ENCODE results near the gene IL17RD.

- no peak for TF ChIP-seq POLR2A (IDR thresholded peaks at IDR 0.05)
- TF ChIP-seq, protein P1, sequence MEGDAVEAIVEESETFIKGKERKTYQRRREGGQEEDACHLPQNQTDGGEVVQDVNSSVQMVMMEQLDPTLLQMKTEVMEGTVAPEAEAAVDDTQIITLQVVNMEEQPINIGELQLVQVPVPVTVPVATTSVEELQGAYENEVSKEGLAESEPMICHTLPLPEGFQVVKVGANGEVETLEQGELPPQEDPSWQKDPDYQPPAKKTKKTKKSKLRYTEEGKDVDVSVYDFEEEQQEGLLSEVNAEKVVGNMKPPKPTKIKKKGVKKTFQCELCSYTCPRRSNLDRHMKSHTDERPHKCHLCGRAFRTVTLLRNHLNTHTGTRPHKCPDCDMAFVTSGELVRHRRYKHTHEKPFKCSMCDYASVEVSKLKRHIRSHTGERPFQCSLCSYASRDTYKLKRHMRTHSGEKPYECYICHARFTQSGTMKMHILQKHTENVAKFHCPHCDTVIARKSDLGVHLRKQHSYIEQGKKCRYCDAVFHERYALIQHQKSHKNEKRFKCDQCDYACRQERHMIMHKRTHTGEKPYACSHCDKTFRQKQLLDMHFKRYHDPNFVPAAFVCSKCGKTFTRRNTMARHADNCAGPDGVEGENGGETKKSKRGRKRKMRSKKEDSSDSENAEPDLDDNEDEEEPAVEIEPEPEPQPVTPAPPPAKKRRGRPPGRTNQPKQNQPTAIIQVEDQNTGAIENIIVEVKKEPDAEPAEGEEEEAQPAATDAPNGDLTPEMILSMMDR (IDR thresholded peaks at IDR 0.05) = no peak
Observed at GRCh38 chr3:57168151-57168550, 3.0 kb upstream of the IL17RD start.

Measured in heart left ventricle (tissue), 13 donors.